LNCaP clone FGC (cell line): ENCODE measurements around the gene ST7.

Experiments
- DNase-seq: peaks from one replicate; pipeline ENCODE4 v3.0.0-alpha.2; 2011; ENCODE audit warnings: low read depth
- H3K4me3 ChIP-seq: 2 replicates; pipeline ENCODE4 v1.5.1; 2011; ENCODE audit warnings: mild to moderate bottlenecking, low read depth, low read length, control low read depth
- CTCF ChIP-seq: IDR thresholded peaks from 2 replicates; pipeline ENCODE4 v1.5.1; 2012; ENCODE audit warnings: mild to moderate bottlenecking; ENCODE audit not compliant: control insufficient read depth, insufficient read depth; ENCODE audit errors: extremely low read depth

ST7 gene

GRCh38 chr7:117008118-117008885, 55.0 kb downstream of the ST7 start:
- TF ChIP-seq CTCF = no peak
- no peak for DNase-seq
- H3K4me3 ChIP-seq = no peak overlapping the region

- no peak overlapping the region for H3K4me3 ChIP-seq
- no peak for TF ChIP-seq CTCF
- no peak for DNase-seq
Observed at GRCh38 chr7:117008886-117009531, 55.7 kb downstream of the ST7 start.

GRCh38 chr7:117009705-117010361, 56.5 kb downstream of the ST7 start:
- no peak for DNase-seq
- no peak for TF ChIP-seq CTCF
- H3K4me3 ChIP-seq = no peak overlapping the region

- H3K4me3 ChIP-seq = no peak overlapping the region
- TF ChIP-seq CTCF = no peak
- DNase-seq = no peak
Observed at GRCh38 chr7:117010375-117011133, 57.3 kb downstream of the ST7 start.

DNA sequence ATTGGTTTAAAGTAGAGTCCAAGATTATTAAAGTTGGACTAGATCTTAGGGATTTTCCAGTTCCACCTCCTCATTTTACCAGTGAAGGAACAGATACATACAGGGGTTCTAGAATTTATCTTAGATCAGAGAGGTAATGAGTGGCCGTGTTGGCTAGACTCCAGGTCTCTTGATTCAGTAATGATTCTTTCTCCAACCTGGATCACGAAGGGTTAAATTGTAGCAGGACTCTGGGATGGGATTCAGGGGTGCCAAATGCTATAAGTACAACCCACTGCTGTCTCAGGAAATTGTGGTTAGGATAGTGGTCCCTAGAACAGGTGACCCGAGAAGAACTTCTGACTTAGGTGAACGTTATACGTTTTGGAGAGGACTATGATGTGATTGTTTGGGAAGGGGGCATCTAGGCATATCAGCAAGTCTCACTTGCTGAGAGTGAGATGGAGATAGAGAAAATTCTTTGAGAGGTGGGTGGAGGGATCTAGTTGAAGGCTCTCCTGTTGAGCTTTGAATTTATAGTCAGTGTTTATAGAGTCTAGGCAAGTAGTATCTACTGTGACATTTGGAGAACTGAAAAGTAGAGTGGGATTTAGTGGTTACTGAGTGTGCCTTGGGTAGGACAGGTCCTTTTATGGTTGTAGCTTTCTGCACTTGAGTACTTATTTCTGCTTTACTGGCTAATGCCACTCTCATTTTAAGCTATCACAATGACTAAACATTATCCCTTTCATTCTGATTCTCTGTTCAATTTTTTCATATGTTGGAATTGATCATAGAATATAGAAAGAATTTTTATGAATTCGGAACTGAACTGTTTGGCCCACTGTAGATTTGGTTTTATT, 58.3 kb downstream of the ST7 start:
- TF ChIP-seq CTCF = no peak
- H3K4me3 ChIP-seq = no peak overlapping the region
- no peak for DNase-seq

- no peak overlapping the region for H3K4me3 ChIP-seq
- DNase-seq = no peak
- no peak for TF ChIP-seq CTCF
Observed at GRCh38 chr7:117012284-117012683, 59.0 kb downstream of the ST7 start.
